Transverse colon (tissue), 4 donors: ENCODE results near the gene DCHS2. TPM values are rescaled to one million over a fixed set of nuclear protein-coding genes. Genes with fewer than 3 reads are reported as not detected.

Source experiments
- DNase-seq: peaks from one replicate; pipeline ENCODE4 v3.0.0-alpha.2; 2019
- H3K27ac ChIP-seq, 4 donors: fragments of 200-600 bp; sonication (generic); 2 replicates each; pipeline ENCODE4 v1.5.1; 2016 to 2018; ENCODE audit warnings: inconsistent platforms in 4 of 4
- H3K27me3 ChIP-seq: fragments of 200-600 bp; sonication (generic); 2 replicates; pipeline ENCODE4 v1.5.1; 2017; ENCODE audit warnings: inconsistent platforms
- H3K36me3 ChIP-seq, 4 donors: fragments of 200-600 bp; sonication (generic); 2 replicates each; pipeline ENCODE4 v1.5.1; 2017 to 2019; ENCODE audit warnings: inconsistent platforms in 4 of 4
- H3K4me1 ChIP-seq, 4 donors: fragments of 200-600 bp; sonication (generic); 2 replicates each; pipeline ENCODE4 v1.5.1; 2017 to 2020; ENCODE audit warnings: inconsistent platforms in 4 of 4
- H3K4me3 ChIP-seq, 4 donors: fragments of 200-600 bp; sonication (generic); 1 replicate in 1 of 4; 2 replicates in 3 of 4; pipeline versions ENCODE4 v1.5.1 to v1.6.1; 2017 to 2019; ENCODE audit warnings: inconsistent platforms in 4 of 4
- H3K9me3 ChIP-seq, 2 donors: fragments of 200-600 bp; sonication (generic); 2 replicates each; pipeline ENCODE4 v1.5.1; 2017 to 2019; ENCODE audit warnings: inconsistent platforms in 2 of 2
- EP300 ChIP-seq: sonication (generic); formaldehyde crosslinking; IDR thresholded peaks from one replicate; pipeline ENCODE4 v1.6.1; 2017; ENCODE audit warnings: antibody characterized with exemption, low read depth
- POLR2A ChIP-seq: fragments of 450-650 bp; IDR thresholded peaks from one replicate; pipeline ENCODE4 v1.6.1; 2016; ENCODE audit warnings: antibody characterized with exemption, mild to moderate bottlenecking, moderate library complexity
- POLR2AphosphoS5 ChIP-seq, 3 donors: sonication (generic); formaldehyde crosslinking; IDR thresholded peaks; one replicate each; pipeline ENCODE4 v1.6.1; 2016; ENCODE audit warnings: antibody characterized with exemption in 3 of 3
- WGBS, 2 donors: methylation state at CpG; one replicate each; pipeline ENCODE4 v1.1.5; 2018; ENCODE audit warnings: low coverage in 1 of 2; 5-methylcytosine and 5-hydroxymethylcytosine counted together
- in situ Hi-C, 4 donors: fragments of 200-750 bp; cut with MboI; loops; one replicate each; pipeline versions ENCODE4 v1.15.0 to v1.15.1; 2017; ENCODE audit warnings: low sequenced_read_pairs in 3 of 4, low pct_ligation_motif_present in 1 of 4, low pct_unique_long_range_greater_than_20kb in 1 of 4
- intact Hi-C: fragments of 100-400 bp; cut with DNase I; formaldehyde crosslinking; loops from one replicate; pipeline ENCODE4 v1.15.1; 2023; ENCODE audit warnings: low total_unique reads
- total RNA-seq, 4 donors: library from RNA; depleted of rRNA; stranded (reverse); fragments of >200 nt; gene quantifications; one replicate each; pipeline ENCODE4 v1.1.0, GENCODE V29; 2016
- TF ChIP-seq, protein P1 (sequence below), 5 experiments: fragments of 200-600 bp in 3 of 5; fragments of 450-650 bp in 2 of 5; sonication (generic) in 3 of 5; IDR thresholded peaks; 1 replicate in 2 of 5; 2 replicates in 3 of 5; pipeline ENCODE4 v1.5.1; 2016 to 2017; ENCODE audit warnings: antibody characterized with exemption in 5 of 5, inconsistent platforms in 3 of 5, mild to moderate bottlenecking in 2 of 5, moderate library complexity in 1 of 5

Gene DCHS2
- total RNA-seq, 4 donors from 2014 or later, result 0.60 to 20.6 (median 2.9) TPM

DNA sequence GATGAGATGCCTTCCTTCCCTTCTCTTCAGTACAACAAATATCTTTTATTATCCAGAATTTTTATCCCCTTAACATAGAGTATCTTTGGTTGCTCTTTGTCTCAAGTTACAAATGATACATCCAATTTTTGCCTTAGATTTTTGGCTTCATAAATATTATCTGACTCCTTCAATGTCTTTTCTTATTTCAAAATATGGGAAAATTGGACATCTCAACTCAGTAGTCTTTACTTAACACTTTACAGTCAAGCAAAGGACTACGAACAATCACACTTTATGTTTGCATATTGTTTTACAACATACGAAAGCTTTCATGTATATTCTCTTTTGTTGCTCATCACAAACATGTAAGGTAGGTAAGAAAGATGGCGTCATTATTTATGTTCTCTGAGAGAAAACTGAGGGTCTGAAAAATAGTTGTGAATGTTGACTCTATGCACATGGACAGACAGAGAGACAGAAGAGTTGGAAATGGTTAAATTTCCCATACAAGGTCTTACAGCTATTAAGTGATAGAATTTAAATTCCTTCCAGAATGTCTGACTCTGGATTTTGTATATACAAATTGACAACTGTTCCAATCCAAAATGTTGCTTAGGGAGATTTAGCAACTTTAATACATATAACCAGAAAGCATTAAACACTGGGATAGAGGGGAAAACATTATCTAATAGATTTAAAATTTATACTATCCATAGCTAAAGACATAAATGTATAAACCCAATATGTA lies 29.4 kb downstream of the DCHS2 start:
- in situ Hi-C loops, result no loop called here
- Histone ChIP-seq H3K4me3 (no peak overlapping the region), H3K4me1 (no peaks in the 10 kb centered on the region), H3K36me3 (no peaks in the 10 kb centered on the region), H3K9me3 (no peaks in the 10 kb centered on the region), H3K27ac (no peak overlapping the region), H3K27me3 (no peaks in the 10 kb centered on the region)
- intact Hi-C loops, result no loop called here
- WGBS, 2 donors, result 76 to 82% methylated on average over 3 of the region's 3 CpGs
- no peak for DNase-seq
- TF ChIP-seq EP300 (no peak), POLR2A (no peak), POLR2AphosphoS5 (IDR thresholded peaks at IDR 0.05) (no peak)
- TF ChIP-seq, protein P1, sequence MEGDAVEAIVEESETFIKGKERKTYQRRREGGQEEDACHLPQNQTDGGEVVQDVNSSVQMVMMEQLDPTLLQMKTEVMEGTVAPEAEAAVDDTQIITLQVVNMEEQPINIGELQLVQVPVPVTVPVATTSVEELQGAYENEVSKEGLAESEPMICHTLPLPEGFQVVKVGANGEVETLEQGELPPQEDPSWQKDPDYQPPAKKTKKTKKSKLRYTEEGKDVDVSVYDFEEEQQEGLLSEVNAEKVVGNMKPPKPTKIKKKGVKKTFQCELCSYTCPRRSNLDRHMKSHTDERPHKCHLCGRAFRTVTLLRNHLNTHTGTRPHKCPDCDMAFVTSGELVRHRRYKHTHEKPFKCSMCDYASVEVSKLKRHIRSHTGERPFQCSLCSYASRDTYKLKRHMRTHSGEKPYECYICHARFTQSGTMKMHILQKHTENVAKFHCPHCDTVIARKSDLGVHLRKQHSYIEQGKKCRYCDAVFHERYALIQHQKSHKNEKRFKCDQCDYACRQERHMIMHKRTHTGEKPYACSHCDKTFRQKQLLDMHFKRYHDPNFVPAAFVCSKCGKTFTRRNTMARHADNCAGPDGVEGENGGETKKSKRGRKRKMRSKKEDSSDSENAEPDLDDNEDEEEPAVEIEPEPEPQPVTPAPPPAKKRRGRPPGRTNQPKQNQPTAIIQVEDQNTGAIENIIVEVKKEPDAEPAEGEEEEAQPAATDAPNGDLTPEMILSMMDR (IDR thresholded peaks at IDR 0.05), result no peak

DNA sequence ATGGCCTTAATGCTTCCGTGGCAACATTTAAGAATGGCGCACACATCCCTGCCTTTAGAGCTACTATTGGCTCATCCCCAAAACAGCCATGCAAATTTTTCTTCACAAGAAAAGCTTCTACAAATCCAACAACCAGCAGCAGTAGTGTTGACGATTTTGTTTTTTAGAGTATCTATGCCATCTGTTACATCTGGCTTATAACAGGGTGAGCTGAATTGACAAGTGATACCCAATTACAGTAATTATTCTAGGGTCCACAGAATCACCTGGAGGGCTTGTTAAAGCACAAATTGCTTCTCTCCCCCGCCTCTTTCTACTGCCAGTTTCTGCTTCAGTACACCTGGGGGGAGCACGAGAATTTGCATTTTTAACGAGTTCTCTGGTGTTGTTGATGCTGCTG lies 34.1 kb downstream of the DCHS2 start:
- no peaks in the 10 kb centered on the region for H3K36me3 ChIP-seq
- in situ Hi-C loops, result no loop called here
- WGBS, 2 donors, result 82 to 97% methylated on average over 3 to 6 of the region's 6 CpGs
- no peaks in the 10 kb centered on the region for H3K4me1 ChIP-seq
- no peaks in the 10 kb centered on the region for H3K9me3 ChIP-seq
- H3K27ac ChIP-seq, result no peak overlapping the region
- TF ChIP-seq EP300 (no peak), POLR2AphosphoS5 (IDR thresholded peaks at IDR 0.05) (no peak), POLR2A (no peak)
- TF ChIP-seq, protein P1 (IDR thresholded peaks at IDR 0.05), result no peak
- H3K4me3 ChIP-seq, result no peak overlapping the region
- H3K27me3 ChIP-seq, result no peaks in the 10 kb centered on the region
- no peak for DNase-seq
- intact Hi-C loops, result no loop called here

DNA sequence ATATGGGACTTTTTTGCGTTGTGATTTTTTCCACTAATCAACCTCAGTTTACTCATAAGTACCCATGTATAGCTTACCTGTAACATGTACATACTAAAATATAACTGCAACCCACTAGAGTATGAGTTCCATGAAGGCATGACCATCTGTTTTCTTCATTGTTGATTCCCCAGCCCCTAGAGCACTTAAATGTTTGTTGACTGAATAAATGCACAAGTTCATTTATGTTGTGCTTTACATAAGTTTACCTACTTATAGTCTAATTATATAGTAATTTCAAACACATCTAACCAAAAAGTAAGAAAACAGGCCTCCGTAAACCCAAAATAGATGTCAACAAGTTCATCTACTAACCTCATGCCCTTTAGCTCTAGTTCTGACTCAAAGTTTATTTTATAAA lies 34.7 kb downstream of the DCHS2 start:
- no peak for TF ChIP-seq POLR2A
- TF ChIP-seq POLR2AphosphoS5 (IDR thresholded peaks at IDR 0.05), result no peak
- TF ChIP-seq EP300, result no peak
- TF ChIP-seq, protein P1 (IDR thresholded peaks at IDR 0.05), result no peak
- no peaks in the 10 kb centered on the region for H3K27me3 ChIP-seq
- in situ Hi-C loops (no loop called here), intact Hi-C loops (no loop called here)
- 88 to 96% methylated on average over 2 of the region's 2 CpGs for WGBS, 2 donors
- H3K4me1 ChIP-seq, result no peaks in the 10 kb centered on the region
- H3K9me3 ChIP-seq, result no peaks in the 10 kb centered on the region
- no peak overlapping the region for H3K27ac ChIP-seq
- DNase-seq, result no peak
- H3K36me3 ChIP-seq, result no peaks in the 10 kb centered on the region
- H3K4me3 ChIP-seq, result no peak overlapping the region

- Histone ChIP-seq H3K4me1 (no peaks in the 10 kb centered on the region), H3K4me3 (no peak overlapping the region), H3K9me3 (no peaks in the 10 kb centered on the region), H3K36me3 (no peaks in the 10 kb centered on the region), H3K27ac (no peak overlapping the region), H3K27me3 (no peaks in the 10 kb centered on the region)
- no peak for DNase-seq
- in situ Hi-C loops (no loop called here), intact Hi-C loops (no loop called here)
- no peak for TF ChIP-seq POLR2AphosphoS5 (IDR thresholded peaks at IDR 0.05)
- TF ChIP-seq EP300, result no peak
- no peak for TF ChIP-seq POLR2A
- TF ChIP-seq, protein P1 (IDR thresholded peaks at IDR 0.05), result no peak
- 86 to 92% methylated on average over 6 of the region's 6 CpGs for WGBS, 2 donors
These were observed 35.4 kb downstream of the DCHS2 start for GRCh38 chr4:154456240-154456639.
